Nasal cavity respiratory epithelium epithelial cell of viscerocranial mucosa (primary cell): ENCODE data around the gene EIF2S1. TPM values are rescaled to one million over a fixed set of nuclear protein-coding genes. Genes with fewer than 3 reads are reported as not detected.

Experiments used
- total RNA-seq: library from RNA; depleted of rRNA; stranded (reverse); fragments of >200 nt; gene quantifications from 2 replicates; pipeline ENCODE4 v1.2.3, GENCODE V29; 2014

Gene EIF2S1
- 336 and 349 TPM in 2 replicates for total RNA-seq

GRCh38 chr14:67359775-67360469 is at the start of gene EIF2S1, which contains the start of gene ATP6V1D:
TSS of gene EIF2S1 (plus strand) at chr14:67360328. CDS start at chr14:67364768, 4,440 bp downstream.
TSS of gene ATP6V1D (minus strand) at chr14:67359804. CDS start at chr14:67359698, 106 bp downstream.

DNA sequence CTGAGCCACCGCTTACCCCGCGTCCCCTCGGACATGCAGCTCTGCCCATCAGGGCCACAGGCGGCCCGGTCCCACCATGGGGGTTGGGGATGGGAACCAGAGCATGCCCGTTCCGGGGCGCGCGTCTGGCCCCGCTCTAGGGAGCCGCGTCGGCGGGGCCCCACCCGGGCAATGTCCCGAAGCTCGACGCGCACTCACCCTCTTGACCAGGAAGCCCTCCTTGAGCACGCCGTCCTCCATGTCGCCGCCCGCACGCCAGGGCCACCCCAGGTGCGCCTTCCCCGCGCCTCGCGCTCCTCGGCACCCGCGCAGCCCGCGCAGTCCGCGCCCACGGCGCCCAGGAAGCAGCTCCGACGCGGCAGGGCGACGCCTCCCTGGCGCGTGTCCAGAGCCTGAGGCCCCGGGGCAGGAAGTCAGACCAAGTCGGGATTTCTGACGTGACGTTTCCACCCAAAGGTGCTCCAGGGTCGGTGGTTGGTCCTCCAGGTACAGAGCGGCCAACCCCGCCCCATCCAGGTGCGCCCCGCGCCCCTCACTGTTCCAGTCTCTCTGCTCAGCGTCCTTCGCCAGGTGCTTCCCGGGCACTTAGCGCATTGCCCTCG is 51.8 kb downstream of the EIF2S1 start, which contains the start of gene PLEK2:
TSS of gene PLEK2 (minus strand) at position 346 of the 602 bp plus-strand sequence. CDS start at position 240, 106 bp downstream.

Other genes with a start within 250 kb of the EIF2S1 start
- gene GARIN2, start 170.9 kb upstream of the EIF2S1 start, total RNA-seq: not detected in 2 replicates
- 20.5 and 28.0 TPM in 2 replicates for gene PALS1, start 118.9 kb upstream of the EIF2S1 start, total RNA-seq
- 108 and 109 TPM in 2 replicates for gene ATP6V1D, start 524 bp upstream of the EIF2S1 start, total RNA-seq
- gene PLEK2, start 51.8 kb downstream of the EIF2S1 start, total RNA-seq: 27.8 and 50.2 TPM in 2 replicates
- 0.68 and 4.8 TPM in 2 replicates for gene TMEM229B, start 128.4 kb downstream of the EIF2S1 start, total RNA-seq
- 2.7 and 5.5 TPM in 2 replicates for gene PLEKHH1, start 173.0 kb downstream of the EIF2S1 start, total RNA-seq
- 20.2 and 26.0 TPM in 2 replicates for gene PIGH, start 239.9 kb downstream of the EIF2S1 start, total RNA-seq